ENCODE results near the gene COL23A1. TPM values are rescaled to one million over a fixed set of nuclear protein-coding genes. Genes with fewer than 3 reads are reported as not detected.

COL23A1 gene
- polyA plus RNA-seq, 2 of the 4 experiments (the other 2 are of a cell fraction): not detected

- no peak for ATAC-seq
- no peak for DNase-seq (ENCODE audit: low read depth in 1 of 2, low spot score in 1 of 2)
- no peak overlapping the region for H3K4me3 ChIP-seq
- peaks cover 14% of the 10 kb centered on the region for H3K4me1 ChIP-seq
- no peak for FAIRE-seq
- CTCF ChIA-PET: interaction anchor here (1.1 to 1.2 kb wide), 2 partner anchors 22 to 342 kb away, joined by 3 to 4 read pairs; no protein-coding TSS in a partner anchor
- no peak overlapping the region for H3K27ac ChIP-seq
- H3K4me2 ChIP-seq: no peak overlapping the region
- H3K9me3 ChIP-seq: peaks cover 6% of the 10 kb centered on the region
- POLR2A ChIA-PET: interaction anchor here (1.1 kb wide), 1 partner anchor 418 kb away, joined by 3 read pairs; the partner anchor contains the start of gene HNRNPAB
- TF ChIP-seq TFCP2L1 (CRISPR knock-in tag; IDR thresholded peaks at IDR 0.05) (no peak), RCOR1 (IDR thresholded peaks at IDR 0.05; ENCODE audit: low read depth, low read length) (no peak), EP300 (IDR thresholded peaks at IDR 0.05) (no peak), HOXB13 (CRISPR knock-in tag; IDR thresholded peaks at IDR 0.05; ENCODE audit: low read depth) (no peak), POLR2A (IDR thresholded peaks at IDR 0.05; ENCODE audit: low read length) (no peak), RNF2 (IDR thresholded peaks at IDR 0.05; ENCODE audit: borderline replicate concordance, low read depth) (no peak), E2F6 (IDR thresholded peaks at IDR 0.05; ENCODE audit: borderline replicate concordance, low read depth) (no peak)
- WGBS (ENCODE audit: missing lambda C conversion rate): 92% methylated on average over 4 of the region's 4 CpGs
Observed at GRCh38 chr5:178622679-178623247, 32.6 kb upstream of the COL23A1 start.

- no peaks in the 10 kb centered on the region for H3K9me3 ChIP-seq
- FAIRE-seq (no peak), DNase-seq (ENCODE audit: low read depth in 1 of 2, low spot score in 1 of 2) (no peak), ATAC-seq (no peak)
- CTCF ChIA-PET: no interaction called here
- no peak overlapping the region for H3K4me2 ChIP-seq
- no peak overlapping the region for H3K4me3 ChIP-seq
- WGBS (ENCODE audit: missing lambda C conversion rate): 73% methylated on average over 1 of the region's 1 CpG
- H3K4me1 ChIP-seq: peaks cover 2% of the 10 kb centered on the region; the same call in 2 of the 3 replicates
- no peak overlapping the region for H3K27ac ChIP-seq
- POLR2A ChIA-PET: no interaction called here
- TF ChIP-seq RCOR1 (IDR thresholded peaks at IDR 0.05; ENCODE audit: low read depth, low read length) (no peak), HES2 (IDR thresholded peaks at IDR 0.05) (no peak), TFCP2L1 (CRISPR knock-in tag; IDR thresholded peaks at IDR 0.05) (no peak), USF2 (IDR thresholded peaks at IDR 0.05) (no peak), TP53 (CRISPR knock-in tag; IDR thresholded peaks at IDR 0.05) (no peak), BCL3 (IDR thresholded peaks at IDR 0.05) (no peak)
Observed at GRCh38 chr5:178619390-178619789, 29.2 kb upstream of the COL23A1 start.

- no peak overlapping the region for H3K4me3 ChIP-seq
- no peak overlapping the region for H3K27ac ChIP-seq
- no peak overlapping the region for H3K4me2 ChIP-seq
- ATAC-seq (no peak), FAIRE-seq (no peak), DNase-seq (ENCODE audit: low read depth in 1 of 2, low spot score in 1 of 2) (no peak)
- CTCF ChIA-PET: no interaction called here
- TF ChIP-seq E2F6 (IDR thresholded peaks at IDR 0.05; ENCODE audit: borderline replicate concordance, low read depth): no peak
- TF ChIP-seq FOSL2 (IDR thresholded peaks at IDR 0.05): no peak
- no peak for TF ChIP-seq FOSL2 (CRISPR knock-in tag; IDR thresholded peaks at IDR 0.05)
- TF ChIP-seq SREBF2 (IDR thresholded peaks at IDR 0.05): no peak
- TF ChIP-seq CHD4 (IDR thresholded peaks at IDR 0.05; ENCODE audit: borderline replicate concordance): no peak
- TF ChIP-seq HMGXB4 (CRISPR knock-in tag; IDR thresholded peaks at IDR 0.05; ENCODE audit: borderline replicate concordance): no peak
- TF ChIP-seq CBX2 (IDR thresholded peaks at IDR 0.05; ENCODE audit: borderline replicate concordance, low read depth): no peak
- no peak for TF ChIP-seq RAD21 (conservative IDR thresholded peaks at IDR 0.05 in 1 of 2, IDR thresholded peaks at IDR 0.05 in 1 of 2)
- no peak for TF ChIP-seq PBX3 (IDR thresholded peaks at IDR 0.05)
- no peak for TF ChIP-seq MYC (IDR thresholded peaks at IDR 0.05; ENCODE audit: borderline replicate concordance, low read length)
- no peak for TF ChIP-seq ATOH8 (CRISPR knock-in tag; IDR thresholded peaks at IDR 0.05; ENCODE audit: low read depth)
- TF ChIP-seq MAX (IDR thresholded peaks at IDR 0.05): no peak
- WGBS (ENCODE audit: missing lambda C conversion rate): 91% methylated on average over 7 of the region's 7 CpGs
- H3K9me3 ChIP-seq: peaks cover 7% of the 10 kb centered on the region; the same call in 2 of the 3 replicates
- no peaks in the 10 kb centered on the region for H3K4me1 ChIP-seq
- POLR2A ChIA-PET: no interaction called here
Observed at GRCh38 chr5:178612299-178612698, 22.1 kb upstream of the COL23A1 start.

Data from A549 (cell line).